ENCODE measurements around the gene WNT5B. TPM values are rescaled to one million over a fixed set of nuclear protein-coding genes. Genes with fewer than 3 reads are reported as not detected.

WNT5B gene
- polyA plus RNA-seq (2013, experiment 1 of 2; ENCODE audit: insufficient read length): 85.5 TPM
- 49.2 TPM for polyA plus RNA-seq (2013, experiment 2 of 2; ENCODE audit: insufficient read length)

- no peak for DNase-seq
Observed at GRCh38 chr12:1628666-1629337, at the start of gene WNT5B. TSS of gene WNT5B (plus strand) at chr12:1629231. CDS start at chr12:1631355, 2,124 bp downstream.

GRCh38 chr12:1579651-1580435 lies 49.2 kb upstream of the WNT5B start:
- DNase-seq: peak; percentile 84

GRCh38 chr12:1580526-1580925 lies 48.5 kb upstream of the WNT5B start:
- no peak for DNase-seq

- no peak for DNase-seq
Observed at GRCh38 chr12:1581973-1582708, 46.9 kb upstream of the WNT5B start.

- DNase-seq: no peak
Observed at GRCh38 chr12:1582709-1583050, 46.4 kb upstream of the WNT5B start.

GRCh38 chr12:1583421-1584078 lies 45.5 kb upstream of the WNT5B start:
- DNase-seq: peak; percentile 85

GRCh38 chr12:1584326-1584725 lies 44.7 kb upstream of the WNT5B start:
- DNase-seq: no peak

- no peak for DNase-seq
Observed at GRCh38 chr12:1587927-1588574, 41.0 kb upstream of the WNT5B start.

GRCh38 chr12:1588575-1588947 lies 40.5 kb upstream of the WNT5B start:
- no peak for DNase-seq

GRCh38 chr12:1590221-1590979 lies 38.6 kb upstream of the WNT5B start:
- no peak for DNase-seq

- no peak for DNase-seq
Observed at GRCh38 chr12:1591034-1591433, 38.0 kb upstream of the WNT5B start.

- no peak for DNase-seq
Observed at GRCh38 chr12:1591543-1591942, 37.5 kb upstream of the WNT5B start.

- DNase-seq: peak; percentile 75
Observed at GRCh38 chr12:1592444-1593173, 36.4 kb upstream of the WNT5B start.

- DNase-seq: no peak
Observed at GRCh38 chr12:1593174-1594005, 35.6 kb upstream of the WNT5B start.

GRCh38 chr12:1594006-1594260 lies 35.1 kb upstream of the WNT5B start:
- DNase-seq: no peak

- peak; percentile 86 for DNase-seq
Observed at GRCh38 chr12:1594261-1595025, 34.6 kb upstream of the WNT5B start, which contains the start of gene FBXL14. TSS of gene FBXL14 (minus strand) at chr12:1594581. CDS start at chr12:1594066, 515 bp downstream.

- DNase-seq: no peak
Observed at GRCh38 chr12:1595026-1595561, 33.9 kb upstream of the WNT5B start.

- peak; percentile 64 for DNase-seq
Observed at GRCh38 chr12:1595690-1596347, 33.2 kb upstream of the WNT5B start.
